Activated CD4-positive, alpha-beta T cell treated with anti-CD3 and anti-CD28 coated beads, Interleukin-2, amount 50 U/mL, for 16 hours (primary cell): ENCODE results near the gene RALGAPA1.
"Not testable (repeated sequence)": the region's sequence is repeated elsewhere in the genome, so short reads cannot be mapped to it uniquely, and the experiment has no call there.

Experiments used
- DNase-seq: peaks from one replicate; pipeline ENCODE4 v3.0.0-alpha.2; 2020

Gene RALGAPA1

GRCh38 chr14:35696575-35696974, 112.5 kb downstream of the RALGAPA1 start:
- DNase-seq, result no peak

GRCh38 chr14:35696119-35696518, 113.0 kb downstream of the RALGAPA1 start:
- DNase-seq, result no peak

- DNase-seq, result no peak
These were observed 113.4 kb downstream of the RALGAPA1 start for GRCh38 chr14:35695647-35696046.

GRCh38 chr14:35695072-35695471, 114.0 kb downstream of the RALGAPA1 start:
- no peak for DNase-seq

- peak; percentile 79 for DNase-seq
These were observed 120.1 kb downstream of the RALGAPA1 start for GRCh38 chr14:35689000-35689460.

DNA sequence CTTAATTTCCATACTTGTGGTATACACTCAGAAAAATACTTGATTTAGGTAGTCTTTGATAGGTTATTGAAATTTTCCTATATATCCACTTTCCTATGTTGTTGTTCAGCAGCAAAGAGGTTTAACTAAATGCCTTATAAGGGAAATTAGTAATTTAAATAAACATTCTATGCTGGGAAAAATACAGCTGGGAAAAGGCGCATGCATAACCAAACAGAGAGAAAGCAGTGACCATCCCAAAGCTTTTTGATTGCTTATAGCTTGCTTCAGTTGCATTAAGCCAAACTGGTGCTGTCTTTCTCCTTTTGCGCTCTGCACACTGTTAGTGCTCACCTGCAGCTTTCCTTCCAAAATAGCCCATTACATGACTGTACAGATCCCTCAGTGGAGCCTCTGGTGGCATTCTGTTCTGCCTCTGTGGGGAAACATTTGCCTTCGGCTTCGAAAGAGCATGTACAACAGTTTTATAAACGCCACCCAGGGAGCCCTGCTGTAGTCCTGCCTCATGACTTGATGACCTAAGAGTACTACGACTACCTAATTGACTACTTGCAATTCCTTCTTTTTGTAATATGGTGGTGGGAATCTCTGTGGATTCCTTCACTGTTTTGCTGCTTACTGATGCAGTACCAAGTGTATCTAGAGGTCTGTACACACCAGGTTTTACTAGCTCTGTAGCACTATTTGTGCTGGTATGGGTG, 120.8 kb downstream of the RALGAPA1 start:
- DNase-seq, result no peak

GRCh38 chr14:35687335-35687939, 121.7 kb downstream of the RALGAPA1 start:
- DNase-seq, result peak; percentile 61

- DNase-seq, result not testable (repeated sequence)
These were observed 125.4 kb downstream of the RALGAPA1 start for GRCh38 chr14:35683688-35684087.

- no peak for DNase-seq
These were observed 126.3 kb downstream of the RALGAPA1 start for GRCh38 chr14:35682802-35683201.

- DNase-seq, result no peak
These were observed 130.6 kb downstream of the RALGAPA1 start for GRCh38 chr14:35678403-35679028.

DNA sequence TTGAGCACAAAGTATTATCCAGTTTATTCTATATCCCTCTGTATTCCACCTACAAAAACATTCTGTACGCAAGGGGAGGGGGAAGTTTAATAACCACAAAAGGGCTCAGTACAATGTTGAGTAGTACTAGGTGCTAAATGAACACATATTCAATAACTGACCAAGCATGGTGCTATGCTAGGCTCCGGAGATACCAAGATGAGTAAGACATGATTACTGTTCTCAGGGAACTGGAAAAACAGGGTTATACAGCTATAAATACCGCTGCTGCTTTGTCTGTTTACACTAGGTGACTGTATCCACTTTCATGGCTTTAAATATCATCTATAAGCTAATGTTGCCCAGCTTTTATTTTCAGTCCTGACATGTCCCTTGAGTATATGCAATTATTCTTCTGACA, 139.3 kb downstream of the RALGAPA1 start:
- DNase-seq, result no peak

DNA sequence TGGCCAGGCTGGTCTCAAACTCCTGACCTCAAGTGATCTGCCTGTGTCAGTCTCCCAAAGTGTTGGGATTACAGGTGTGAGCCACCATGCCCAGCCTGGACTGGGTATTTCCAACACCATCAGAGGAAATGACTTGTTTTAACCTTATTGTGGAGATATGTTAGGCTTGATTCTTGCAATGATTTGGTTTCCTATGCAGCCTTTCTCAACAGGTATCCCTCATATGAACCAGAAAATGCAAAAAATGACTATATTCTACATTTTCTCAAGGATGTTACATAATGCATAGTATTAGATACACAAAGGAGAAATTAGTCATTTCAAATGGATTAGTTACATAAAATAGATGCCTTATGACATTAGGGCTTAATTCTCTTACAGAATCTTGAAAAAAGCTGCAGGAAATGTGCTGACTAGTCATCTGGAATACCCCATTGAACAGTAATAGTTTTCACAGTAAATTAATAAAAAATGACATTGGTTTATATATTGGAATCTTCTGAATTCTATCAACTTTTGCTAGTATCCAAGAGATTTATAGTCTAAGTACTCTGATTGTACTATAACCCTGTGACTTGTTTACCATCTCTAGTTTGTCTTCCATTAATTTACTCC, 142.6 kb downstream of the RALGAPA1 start:
- DNase-seq, result no peak

- DNase-seq, result no peak
These were observed 147.2 kb downstream of the RALGAPA1 start for GRCh38 chr14:35661875-35662274.

DNA sequence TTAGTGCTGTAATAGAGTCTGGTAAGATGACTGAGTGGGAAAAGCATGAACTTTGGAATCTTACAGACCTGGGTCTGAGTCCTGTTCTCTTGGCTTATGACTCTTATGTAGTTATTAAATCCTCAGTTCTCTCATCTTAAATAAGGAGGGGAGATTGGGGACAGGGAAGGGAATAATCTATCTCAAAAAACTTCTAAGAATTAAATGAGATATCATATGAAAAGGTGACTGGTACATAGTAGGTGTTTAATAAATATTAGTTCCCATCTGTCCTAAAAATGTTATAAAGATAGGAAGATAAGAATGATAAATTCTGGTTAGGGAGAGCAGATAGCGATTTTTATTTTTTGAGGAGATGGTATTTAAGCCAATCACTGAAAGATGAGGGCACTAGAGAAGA, 156.1 kb downstream of the RALGAPA1 start:
- no peak for DNase-seq

DNA sequence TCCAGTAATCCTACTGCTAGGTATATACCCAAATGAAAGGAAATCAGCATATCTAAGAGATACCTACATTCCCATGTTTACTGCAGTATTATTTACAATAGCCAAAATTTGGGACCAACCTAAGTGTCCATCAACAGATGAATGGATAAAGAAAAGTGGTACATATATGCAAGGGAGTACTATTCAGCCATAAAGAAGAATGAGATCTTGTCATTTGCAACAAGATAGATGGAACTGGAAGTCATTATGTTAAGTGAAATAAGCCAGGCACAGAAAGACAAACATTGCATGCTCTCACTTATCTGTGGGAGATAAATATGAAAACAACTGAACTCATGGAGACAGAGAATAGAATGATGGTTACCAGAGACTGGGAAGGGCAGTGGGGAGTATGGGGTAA, 165.6 kb downstream of the RALGAPA1 start:
- DNase-seq, result no peak

- no peak for DNase-seq
These were observed 171.2 kb downstream of the RALGAPA1 start for GRCh38 chr14:35637851-35638250.

- DNase-seq, result no peak
These were observed 171.8 kb downstream of the RALGAPA1 start for GRCh38 chr14:35637269-35637668.

DNA sequence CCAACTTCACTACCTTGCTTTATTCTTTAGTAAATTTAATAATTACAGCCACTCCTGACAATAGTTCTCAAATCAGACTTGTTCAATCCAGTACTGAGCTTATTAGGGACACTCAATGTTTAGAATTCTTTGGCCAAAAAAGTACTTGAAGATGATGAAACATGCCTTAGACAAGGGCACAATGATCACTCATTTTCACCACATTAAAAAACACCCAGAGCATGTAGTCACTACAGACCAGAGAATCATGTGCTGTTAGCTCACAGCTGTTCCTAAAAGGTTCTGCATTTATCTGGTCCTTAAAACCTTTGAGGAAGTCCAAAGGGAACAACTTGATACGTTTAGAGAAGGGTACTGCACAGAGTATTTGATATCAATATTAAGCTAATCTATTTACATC, 176.4 kb downstream of the RALGAPA1 start:
- no peak for DNase-seq

GRCh38 chr14:35632271-35632670, 176.8 kb downstream of the RALGAPA1 start:
- no peak for DNase-seq

GRCh38 chr14:35631071-35631805, 177.9 kb downstream of the RALGAPA1 start:
- no peak for DNase-seq

- no peak for DNase-seq
These were observed 180.1 kb downstream of the RALGAPA1 start for GRCh38 chr14:35628989-35629388.

- not testable (repeated sequence) for DNase-seq
These were observed 182.1 kb downstream of the RALGAPA1 start for GRCh38 chr14:35626947-35627346.

- not testable (repeated sequence) for DNase-seq
These were observed 187.1 kb downstream of the RALGAPA1 start for GRCh38 chr14:35621996-35622395.
